Lower leg skin (tissue), 3 donors: Measurements from ENCODE around the gene NKD2.

Source experiments
- POLR2A ChIP-seq, 2 donors: fragments of 450-650 bp; IDR thresholded peaks; one replicate each; pipeline ENCODE4 v1.6.1; 2016 to 2017; ENCODE audit warnings: antibody characterized with exemption in 2 of 2, mild to moderate bottlenecking in 1 of 2, moderate library complexity in 1 of 2
- TF ChIP-seq, protein P1 (sequence below), 3 donors: fragments of 450-650 bp; IDR thresholded peaks; one replicate each; pipeline ENCODE4 v1.5.1; 2016; ENCODE audit warnings: antibody characterized with exemption in 3 of 3, mild to moderate bottlenecking in 3 of 3, moderate library complexity in 2 of 3

DNA sequence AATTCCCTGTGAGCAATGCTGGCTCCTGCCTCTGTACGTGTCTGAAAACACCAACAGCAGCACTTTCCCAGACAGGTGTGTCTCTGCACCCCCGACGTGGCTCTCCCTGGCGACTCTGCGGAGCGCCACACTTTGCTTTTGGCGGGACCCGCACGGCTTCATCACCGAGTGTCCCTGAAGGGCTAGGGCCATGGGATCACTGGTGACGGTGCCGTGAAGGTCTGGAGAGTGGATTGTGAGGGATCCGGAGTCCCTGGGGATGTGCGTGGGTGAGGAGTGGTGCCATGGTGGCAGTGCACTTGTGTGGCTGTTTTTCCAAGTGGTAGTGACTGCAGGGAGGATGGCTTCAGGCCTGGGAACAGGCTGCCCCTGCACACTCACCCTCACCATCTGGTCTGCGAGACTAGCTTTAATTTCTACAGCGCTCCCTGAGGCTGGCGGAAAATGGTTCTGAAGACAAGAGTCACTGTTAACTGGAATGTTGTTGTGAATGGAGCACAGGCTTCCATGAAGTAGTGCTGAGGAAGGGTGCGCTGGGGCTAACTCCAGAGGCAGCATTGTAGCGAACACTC lies 3.2 kb downstream of the NKD2 start:
- TF ChIP-seq, protein P1, sequence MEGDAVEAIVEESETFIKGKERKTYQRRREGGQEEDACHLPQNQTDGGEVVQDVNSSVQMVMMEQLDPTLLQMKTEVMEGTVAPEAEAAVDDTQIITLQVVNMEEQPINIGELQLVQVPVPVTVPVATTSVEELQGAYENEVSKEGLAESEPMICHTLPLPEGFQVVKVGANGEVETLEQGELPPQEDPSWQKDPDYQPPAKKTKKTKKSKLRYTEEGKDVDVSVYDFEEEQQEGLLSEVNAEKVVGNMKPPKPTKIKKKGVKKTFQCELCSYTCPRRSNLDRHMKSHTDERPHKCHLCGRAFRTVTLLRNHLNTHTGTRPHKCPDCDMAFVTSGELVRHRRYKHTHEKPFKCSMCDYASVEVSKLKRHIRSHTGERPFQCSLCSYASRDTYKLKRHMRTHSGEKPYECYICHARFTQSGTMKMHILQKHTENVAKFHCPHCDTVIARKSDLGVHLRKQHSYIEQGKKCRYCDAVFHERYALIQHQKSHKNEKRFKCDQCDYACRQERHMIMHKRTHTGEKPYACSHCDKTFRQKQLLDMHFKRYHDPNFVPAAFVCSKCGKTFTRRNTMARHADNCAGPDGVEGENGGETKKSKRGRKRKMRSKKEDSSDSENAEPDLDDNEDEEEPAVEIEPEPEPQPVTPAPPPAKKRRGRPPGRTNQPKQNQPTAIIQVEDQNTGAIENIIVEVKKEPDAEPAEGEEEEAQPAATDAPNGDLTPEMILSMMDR (IDR thresholded peaks at IDR 0.05): no peak
- no peak for TF ChIP-seq POLR2A (IDR thresholded peaks at IDR 0.05)
